PC-9 (cell line): ENCODE data around the gene DTYMK. TPM values are rescaled to one million over a fixed set of nuclear protein-coding genes. Genes with fewer than 3 reads are reported as not detected.

Experiments used
- BruUV-seq: library from RNA; stranded (reverse); fragments of 400-500 nt; replicated peaks from 2 replicates; lab custom pipeline; 2021; lab: Mats Ljungman, UMichigan
- CTCF ChIA-PET: fragments of 300-600 bp; sonication (Branson Sonifier 250); formaldehyde crosslinking; loops from one replicate; lab custom pipeline; 2022; ENCODE audit warnings: antibody characterized with exemption; lab: Charles Lee
- POLR2A ChIA-PET: fragments of 300-600 bp; sonication (Branson Sonifier 250); formaldehyde crosslinking; loops from one replicate; lab custom pipeline; 2022; ENCODE audit warnings: antibody characterized with exemption; ENCODE audit not compliant: unreplicated experiment; lab: Charles Lee
- DNase-seq, 2 experiments: peaks; one replicate each; pipeline versions ENCODE4 v3.0.0 to v3.0.0-alpha.2; 2015 to 2022; ENCODE audit warnings: mixed read lengths in 1 of 2
- H2AFZ ChIP-seq: fragments of 200-600 bp; sonication (generic); 2 replicates; pipeline ENCODE4 v1.8.1; 2017; ENCODE audit warnings: antibody characterized with exemption
- H3F3A ChIP-seq: fragments of 200-600 bp; sonication (generic); 2 replicates; pipeline ENCODE4 v1.8.1; 2017; ENCODE audit warnings: antibody characterized with exemption, mild to moderate bottlenecking, low read depth; ENCODE audit not compliant: insufficient read depth
- H3K27ac ChIP-seq: fragments of 200-600 bp; sonication (generic); 2 replicates; pipeline ENCODE4 v1.6.1; 2016; ENCODE audit warnings: mixed run types
- H3K27me3 ChIP-seq: fragments of 200-600 bp; sonication (generic); 2 replicates; pipeline ENCODE4 v1.6.1; 2016; ENCODE audit warnings: low read depth, mixed run types; ENCODE audit not compliant: insufficient read depth
- H3K36me3 ChIP-seq: fragments of 200-600 bp; sonication (generic); 2 replicates; pipeline ENCODE4 v1.6.1; 2016; ENCODE audit warnings: low read depth, mixed run types
- H3K4me1 ChIP-seq: fragments of 200-600 bp; sonication (generic); replicated peaks from 2 replicates; pipeline ENCODE4 v1.6.1; 2016; ENCODE audit warnings: mixed run types; ENCODE audit not compliant: insufficient read depth
- H3K4me2 ChIP-seq: fragments of 200-600 bp; sonication (generic); 2 replicates; pipeline ENCODE4 v1.6.1; 2017; ENCODE audit warnings: mixed run types
- H3K4me3 ChIP-seq: fragments of 200-600 bp; sonication (generic); 2 replicates; pipeline ENCODE4 v1.6.1; 2016; ENCODE audit warnings: mixed run types
- H3K79me2 ChIP-seq: fragments of 200-600 bp; sonication (generic); 2 replicates; pipeline ENCODE4 v1.6.1; 2017; ENCODE audit warnings: low read depth, mixed run types
- H3K9me2 ChIP-seq: fragments of 200-600 bp; sonication (generic); 2 replicates; pipeline ENCODE4 v1.8.1; 2017; ENCODE audit warnings: mild to moderate bottlenecking; ENCODE audit not compliant: insufficient read depth
- H3K9me3 ChIP-seq: fragments of 200-600 bp; sonication (generic); 2 replicates; pipeline ENCODE4 v1.8.1; 2016; ENCODE audit warnings: low read depth; ENCODE audit not compliant: insufficient read depth
- H4K20me1 ChIP-seq: fragments of 200-600 bp; sonication (generic); 2 replicates; pipeline ENCODE4 v1.8.1; 2017; ENCODE audit not compliant: insufficient read depth
- CTCF ChIP-seq: fragments of 200-600 bp; sonication (generic); conservative IDR thresholded peaks from 2 replicates; pipeline ENCODE4 v1.6.1; 2017; ENCODE audit warnings: mixed run types, antibody characterized with exemption, mild to moderate bottlenecking, moderate library complexity
- EZH2 ChIP-seq: fragments of 200-600 bp; sonication (generic); IDR thresholded peaks from 2 replicates; pipeline ENCODE4 v1.8.0; 2017; ENCODE audit warnings: antibody characterized with exemption, low read depth
- intact Hi-C: fragments of 100-400 bp; cut with micrococcal nuclease; formaldehyde crosslinking; loops from one replicate; pipeline ENCODE4 v1.10.0; 2022; ENCODE audit not compliant: unreplicated experiment
- total RNA-seq: library from RNA; stranded (reverse); gene quantifications from 2 replicates; pipeline ENCODE4 v1.2.3, GENCODE V29; 2021

Gene DTYMK
- total RNA-seq, 1 experiment from 2014 or later: 183 TPM

GRCh38 chr2:241668839-241669238, 17.8 kb downstream of the DTYMK start:
- intact Hi-C loops: no loop called here

GRCh38 chr2:241668354-241668753, 18.3 kb downstream of the DTYMK start:
- TF ChIP-seq EZH2 (no peak), CTCF (no peak)
- no peak for DNase-seq
- POLR2A ChIA-PET: interaction anchor here (0.6 kb wide), 1 partner anchor 33 kb away, joined by 7 read pairs; no protein-coding TSS in a partner anchor
- Histone ChIP-seq H4K20me1 (0 out of 2 replicates have a peak, but pooled peaks cover 7% of the 10 kb centered on the region), H3K4me2 (no peak overlapping the region), H3K36me3 (no peaks in the 10 kb centered on the region; the same call in 1 of the 2 replicates), H3K27me3 (no peaks in the 10 kb centered on the region), H2AFZ (no peak overlapping the region), H3K9me3 (no peaks in the 10 kb centered on the region), H3F3A (peaks cover 14% of the 10 kb centered on the region; the same call in 1 of the 2 replicates), H3K79me2 (no peaks in the 10 kb centered on the region), H3K27ac (no peak overlapping the region), H3K9me2 (no peaks in the 10 kb centered on the region), H3K4me1 (no peaks in the 10 kb centered on the region), H3K4me3 (no peak overlapping the region)
- CTCF ChIA-PET: interaction anchor here (0.8 kb wide), 1 partner anchor 58 kb away, joined by 3 read pairs; no protein-coding TSS in a partner anchor
- intact Hi-C loops: no loop called here
- no TSS peak for BruUV-seq

More at GRCh38 chr2:241668839-241669238, 17.8 kb downstream of the DTYMK start:
- no peak for DNase-seq
- ChIA-PET CTCF (interaction anchor here (0.7 kb wide), 1 partner anchor 410 kb away, joined by 4 read pairs; no protein-coding TSS in a partner anchor), POLR2A (interaction anchor here (0.6 kb wide), 1 partner anchor 33 kb away, joined by 7 read pairs; no protein-coding TSS in a partner anchor)
- H3K4me1 ChIP-seq: no peaks in the 10 kb centered on the region
- no peaks in the 10 kb centered on the region for H3K9me3 ChIP-seq
- H4K20me1 ChIP-seq: 0 out of 2 replicates have a peak, but pooled peaks cover 7% of the 10 kb centered on the region
- no peak overlapping the region for H3K27ac ChIP-seq
- TF ChIP-seq EZH2 (no peak), CTCF (no peak)
- H3K27me3 ChIP-seq: no peaks in the 10 kb centered on the region
- no TSS peak for BruUV-seq
- H3K36me3 ChIP-seq: no peaks in the 10 kb centered on the region; the same call in 1 of the 2 replicates
- no peak overlapping the region for H3K4me2 ChIP-seq
- peaks cover 17% of the 10 kb centered on the region; the same call in 1 of the 2 replicates for H3F3A ChIP-seq
- H3K4me3 ChIP-seq: no peak overlapping the region
- no peaks in the 10 kb centered on the region for H3K79me2 ChIP-seq
- no peak overlapping the region for H2AFZ ChIP-seq
- H3K9me2 ChIP-seq: no peaks in the 10 kb centered on the region

GRCh38 chr2:241666627-241667400, 19.8 kb downstream of the DTYMK start:
- no peak overlapping the region for H3K4me2 ChIP-seq
- POLR2A ChIA-PET: interaction anchor here (0.7 kb wide), 1 partner anchor 55 kb away, joined by 7 read pairs; no protein-coding TSS in a partner anchor

More at GRCh38 chr2:241666627-241667400, 19.8 kb downstream of the DTYMK start:
- Histone ChIP-seq H3K36me3 (no peaks in the 10 kb centered on the region; the same call in 1 of the 2 replicates), H3K27ac (no peak overlapping the region), H3K4me3 (no peak overlapping the region), H2AFZ (no peak overlapping the region), H3F3A (0 out of 2 replicates have a peak, but pooled peaks cover 9% of the 10 kb centered on the region), H3K27me3 (no peaks in the 10 kb centered on the region), H3K79me2 (no peaks in the 10 kb centered on the region), H3K9me3 (no peaks in the 10 kb centered on the region), H3K4me1 (no peaks in the 10 kb centered on the region), H3K9me2 (no peaks in the 10 kb centered on the region), H4K20me1 (0 out of 2 replicates have a peak, but pooled peaks cover 7% of the 10 kb centered on the region)
- intact Hi-C loops: no loop called here
- CTCF ChIA-PET: no interaction called here
- TF ChIP-seq CTCF: no peak
- TF ChIP-seq EZH2: no peak
- BruUV-seq: no TSS peak
- no peak for DNase-seq
